ENCODE measurements around the gene GNPDA1. TPM values are rescaled to one million over a fixed set of nuclear protein-coding genes. Genes with fewer than 3 reads are reported as not detected.

The GNPDA1 gene
- total and polyA plus RNA-seq, 10 of the 15 experiments (the other 5 are each of a cell fraction or from before 2014, with no cell fraction given), result 1.0 to 11.9 (median 3.9) TPM

GRCh38 chr5:141966963-141967333 is 45.9 kb downstream of the GNPDA1 start (continued):
- TF ChIP-seq, protein P1, sequence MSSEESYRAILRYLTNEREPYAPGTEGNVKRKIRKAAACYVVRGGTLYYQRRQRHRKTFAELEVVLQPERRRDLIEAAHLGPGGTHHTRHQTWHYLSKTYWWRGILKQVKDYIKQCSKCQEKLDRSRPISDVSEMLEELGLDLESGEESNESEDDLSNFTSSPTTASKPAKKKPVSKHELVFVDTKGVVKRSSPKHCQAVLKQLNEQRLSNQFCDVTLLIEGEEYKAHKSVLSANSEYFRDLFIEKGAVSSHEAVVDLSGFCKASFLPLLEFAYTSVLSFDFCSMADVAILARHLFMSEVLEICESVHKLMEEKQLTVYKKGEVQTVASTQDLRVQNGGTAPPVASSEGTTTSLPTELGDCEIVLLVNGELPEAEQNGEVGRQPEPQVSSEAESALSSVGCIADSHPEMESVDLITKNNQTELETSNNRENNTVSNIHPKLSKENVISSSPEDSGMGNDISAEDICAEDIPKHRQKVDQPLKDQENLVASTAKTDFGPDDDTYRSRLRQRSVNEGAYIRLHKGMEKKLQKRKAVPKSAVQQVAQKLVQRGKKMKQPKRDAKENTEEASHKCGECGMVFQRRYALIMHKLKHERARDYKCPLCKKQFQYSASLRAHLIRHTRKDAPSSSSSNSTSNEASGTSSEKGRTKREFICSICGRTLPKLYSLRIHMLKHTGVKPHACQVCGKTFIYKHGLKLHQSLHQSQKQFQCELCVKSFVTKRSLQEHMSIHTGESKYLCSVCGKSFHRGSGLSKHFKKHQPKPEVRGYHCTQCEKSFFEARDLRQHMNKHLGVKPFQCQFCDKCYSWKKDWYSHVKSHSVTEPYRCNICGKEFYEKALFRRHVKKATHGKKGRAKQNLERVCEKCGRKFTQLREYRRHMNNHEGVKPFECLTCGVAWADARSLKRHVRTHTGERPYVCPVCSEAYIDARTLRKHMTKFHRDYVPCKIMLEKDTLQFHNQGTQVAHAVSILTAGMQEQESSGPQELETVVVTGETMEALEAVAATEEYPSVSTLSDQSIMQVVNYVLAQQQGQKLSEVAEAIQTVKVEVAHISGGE (CRISPR knock-in tag; IDR thresholded peaks at IDR 0.05), result no peak
- TF ChIP-seq EP300 (IDR thresholded peaks at IDR 0.05; ENCODE audit: borderline replicate concordance in 1 of 2, control insufficient read depth in 1 of 2, low read depth in 2 of 2, low read length in 2 of 2) (0 out of 4 replicates have a peak, but pooled peaks have one; percentile 10 to 25), MEF2B (IDR thresholded peaks at IDR 0.05; ENCODE audit: partially characterized antibody, poor library complexity, severe bottlenecking) (peak; percentile 94), ATF7 (IDR thresholded peaks at IDR 0.05; ENCODE audit: low read depth) (no peak), NFYB (IDR thresholded peaks at IDR 0.05; ENCODE audit: insufficient read depth, low read depth, low read length) (no peak), HDGF (IDR thresholded peaks at IDR 0.05) (no peak)

DNA sequence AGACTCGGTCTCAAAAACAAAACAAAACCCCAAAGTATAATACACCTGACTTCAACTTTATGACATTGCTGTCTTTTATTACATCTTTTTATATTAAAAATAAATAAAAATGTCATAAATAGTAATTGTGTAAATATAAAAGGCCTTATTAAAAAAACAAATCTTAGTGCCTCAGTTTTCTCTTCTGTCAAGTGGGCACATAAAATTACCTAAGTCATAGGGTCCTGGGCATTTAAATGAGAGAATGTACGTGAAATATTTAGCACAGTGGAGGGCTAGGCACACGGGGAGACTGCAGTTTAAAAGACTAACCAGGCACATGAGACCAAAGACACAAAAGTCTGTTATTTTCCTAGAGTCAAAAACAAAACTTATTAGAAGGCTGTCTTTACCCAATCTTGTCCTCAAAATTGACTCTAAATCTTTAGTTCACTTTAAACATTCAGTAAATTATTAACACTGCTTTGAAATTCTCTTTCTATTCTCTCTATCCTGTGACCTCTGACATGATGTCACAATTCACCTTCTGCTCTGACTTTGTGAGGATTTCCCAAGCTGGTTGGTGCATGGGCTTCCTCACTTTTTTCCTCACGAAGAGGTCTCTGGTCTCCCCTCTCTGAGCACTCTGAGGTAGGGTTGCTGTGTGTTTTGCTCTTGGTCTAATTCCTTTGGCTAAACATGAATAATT is 46.4 kb downstream of the GNPDA1 start:
- in situ Hi-C loops (cut with MboI), result no loop called here
- Histone ChIP-seq H3K27me3 (replicated peaks in 1 of 2; ENCODE audit: control insufficient read depth in 2 of 2, insufficient read depth in 2 of 2, low read length in 1 of 2) (no peaks in the 10 kb centered on the region), H3K4me2 (ENCODE audit: control insufficient read depth, insufficient read depth) (peak overlapping the region; percentile 63; the same call in 1 of the 2 replicates), H3K4me3 (no peak overlapping the region), H3K27ac (ENCODE audit: control insufficient read depth, insufficient read depth) (no peak overlapping the region), H3K9ac (ENCODE audit: control insufficient read depth, insufficient read depth, low read length) (no peak overlapping the region), H4K20me1 (ENCODE audit: control insufficient read depth, insufficient read depth) (no peaks in the 10 kb centered on the region), H3K36me3 (ENCODE audit: control insufficient read depth in 2 of 2, insufficient read depth in 2 of 2, low read length in 1 of 2) (no peaks in the 10 kb centered on the region), H3K79me2 (ENCODE audit: control insufficient read depth, insufficient read depth, low read length) (peaks cover 15% of the 10 kb centered on the region), H2AFZ (ENCODE audit: control insufficient read depth, low read depth, low read length) (peak overlapping the region; percentile 68; the same call in 1 of the 2 replicates), H3K4me1 (ENCODE audit: control insufficient read depth, insufficient read depth, low read length) (peaks cover 8% of the 10 kb centered on the region), H3K9me3 (replicated peaks; ENCODE audit: control insufficient read depth, insufficient read depth, low read length) (no peaks in the 10 kb centered on the region)
- CTCF ChIA-PET, result interaction anchor here (3.0 kb wide), 1 partner anchor 11 kb away, joined by 12 read pairs; no protein-coding TSS in a partner anchor
- ATAC-seq (no peak), DNase-seq (ENCODE audit: low read depth, low spot score) (no peak), FAIRE-seq (no peak)
- TF ChIP-seq CUX1 (IDR thresholded peaks at IDR 0.05; ENCODE audit: insufficient replicate concordance, low read depth, low read length) (no peak), ATF7 (IDR thresholded peaks at IDR 0.05; ENCODE audit: low read depth) (peak; percentile 37; the same call in 1 of the 2 replicates)
- RAD21 ChIA-PET (ENCODE audit: unreplicated experiment), result no interaction called here
- no TSS peak for BruUV-seq (replicated peaks)
- WGBS (ENCODE audit: insufficient coverage, insufficient replicate concordance, low lambda C conversion rate, missing lambda C conversion rate), result 65% methylated on average over 4 of the region's 4 CpGs
- SMC1A ChIA-PET (ENCODE audit: uncharacterized antibody, unreplicated experiment), result interaction anchor here (1.0 kb wide), 1 partner anchor 28 kb away, joined by 6 read pairs; no protein-coding TSS in a partner anchor
- POLR2A ChIA-PET, result no interaction called here
- intact Hi-C loops (cut with micrococcal nuclease; ENCODE audit: unreplicated experiment), result loop anchor here (10.0 kb wide), 2 partner anchors 302 to 372 kb away; no protein-coding TSS in a partner anchor

All from GM12878 (cell line).